ENCODE data around the gene SLC39A6.

SLC39A6 gene

DNA sequence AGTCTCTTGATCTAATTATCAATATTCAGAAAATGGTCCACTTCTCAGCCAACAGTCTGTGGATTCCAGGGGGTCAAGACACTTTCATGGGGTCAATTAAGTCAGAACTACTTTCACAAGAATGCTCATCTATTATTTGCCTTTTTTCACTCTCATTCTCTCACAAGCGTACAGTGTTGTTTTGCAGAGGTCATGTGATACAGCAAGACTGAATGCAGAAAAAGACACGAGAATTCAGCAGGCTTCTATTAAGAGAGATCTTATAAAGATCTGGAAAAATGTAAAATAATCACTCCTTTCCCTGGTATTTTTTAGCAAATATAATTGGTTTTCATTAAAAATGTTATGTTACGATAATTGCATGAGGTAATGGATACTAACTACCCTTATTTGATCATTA lies 70.5 kb downstream of the SLC39A6 start:
- DNase-seq: peak in 1 of 56 donors; percentile 0

All from nucleus accumbens (tissue), 56 donors.